22Rv1 (cell line): ENCODE results near the gene CRX.

Source experiments
- H3K27ac ChIP-seq: fragments of 450-650 bp; 2 replicates; pipeline ENCODE4 v1.5.1; 2017
- CTCF ChIP-seq: fragments of 450-650 bp; IDR thresholded peaks from 2 replicates; pipeline ENCODE4 v1.5.1; 2017; ENCODE audit warnings: mild to moderate bottlenecking
- ZFX ChIP-seq: fragments of 450-650 bp; IDR thresholded peaks from 2 replicates; pipeline ENCODE4 v1.6.1; 2017; ENCODE audit warnings: antibody characterized with exemption, borderline replicate concordance

The CRX gene

GRCh38 chr19:47881757-47882156 is 60.0 kb downstream of the CRX start:
- no peak overlapping the region for H3K27ac ChIP-seq
- no peak for TF ChIP-seq CTCF
- TF ChIP-seq ZFX: no peak

- H3K27ac ChIP-seq: no peak overlapping the region
- TF ChIP-seq ZFX (no peak), CTCF (no peak)
Observed at GRCh38 chr19:47882890-47883289, 61.2 kb downstream of the CRX start.

- TF ChIP-seq CTCF (no peak), ZFX (no peak)
Observed at GRCh38 chr19:47885067-47885463, 63.3 kb downstream of the CRX start.

GRCh38 chr19:47886010-47886559 is 64.3 kb downstream of the CRX start, which contains the start of gene SULT2A1:
Gene SULT2A1, minus strand, starts transcription at chr19:47886315. Its CDS starts 58 bp downstream, at chr19:47886257.
- TF ChIP-seq ZFX: no peak
- no peak for TF ChIP-seq CTCF
- no peak within 1 kb of the TSS for H3K27ac ChIP-seq

More at GRCh38 chr19:47885067-47885463, 63.3 kb downstream of the CRX start:
- H3K27ac ChIP-seq: no peak overlapping the region

GRCh38 chr19:47890865-47891621 is 69.3 kb downstream of the CRX start:
- H3K27ac ChIP-seq: peak overlapping the region; percentile 53; the same call in 1 of the 2 replicates
- TF ChIP-seq CTCF: no peak
- no peak for TF ChIP-seq ZFX

- peak overlapping the region; percentile 53 for H3K27ac ChIP-seq
- TF ChIP-seq ZFX: no peak
- no peak for TF ChIP-seq CTCF
Observed at GRCh38 chr19:47891622-47891922, 69.8 kb downstream of the CRX start.

- H3K27ac ChIP-seq: peak overlapping the region; percentile 53
- no peak for TF ChIP-seq CTCF
Observed at GRCh38 chr19:47891923-47892666, 70.4 kb downstream of the CRX start.
